GM10847 (cell line): Measurements from ENCODE around the gene SH3RF3.

Experiments
- POLR2A ChIP-seq: IDR thresholded peaks from 2 replicates; pipeline ENCODE4 v1.6.1; 2011; ENCODE audit not compliant: insufficient read length; ENCODE audit errors: extremely low read depth

Gene SH3RF3

GRCh38 chr2:109440499-109441156 is 311.6 kb downstream of the SH3RF3 start:
- no peak for TF ChIP-seq POLR2A

- TF ChIP-seq POLR2A, result no peak
Measured at GRCh38 chr2:109442715-109443319, 313.8 kb downstream of the SH3RF3 start.

- no peak for TF ChIP-seq POLR2A
Measured at GRCh38 chr2:109444916-109445315, 315.9 kb downstream of the SH3RF3 start.

- TF ChIP-seq POLR2A, result no peak
Measured at GRCh38 chr2:109446278-109447131, 317.5 kb downstream of the SH3RF3 start.

- no peak for TF ChIP-seq POLR2A
Measured at GRCh38 chr2:109447251-109447661, 318.3 kb downstream of the SH3RF3 start.

- TF ChIP-seq POLR2A, result no peak
Measured at GRCh38 chr2:109447776-109448175, 318.8 kb downstream of the SH3RF3 start.

- no peak for TF ChIP-seq POLR2A
Measured at GRCh38 chr2:109448207-109448606, 319.2 kb downstream of the SH3RF3 start.

- TF ChIP-seq POLR2A, result no peak
Measured at GRCh38 chr2:109448946-109449788, 320.2 kb downstream of the SH3RF3 start.

- no peak for TF ChIP-seq POLR2A
Measured at GRCh38 chr2:109450574-109451273, 321.7 kb downstream of the SH3RF3 start.

- TF ChIP-seq POLR2A, result no peak
Measured at GRCh38 chr2:109451671-109452070, 322.7 kb downstream of the SH3RF3 start.

- no peak for TF ChIP-seq POLR2A
Measured at GRCh38 chr2:109452318-109453305, 323.6 kb downstream of the SH3RF3 start.

GRCh38 chr2:109453371-109453995 is 324.5 kb downstream of the SH3RF3 start:
- no peak for TF ChIP-seq POLR2A

- no peak for TF ChIP-seq POLR2A
Measured at GRCh38 chr2:109454304-109454703, 325.3 kb downstream of the SH3RF3 start.
